ENCODE data around the gene CAPZA3. TPM values are rescaled to one million over a fixed set of nuclear protein-coding genes. Genes with fewer than 3 reads are reported as not detected.

The CAPZA3 gene
- total and polyA plus RNA-seq, 2 experiments from 2014 or later, result not detected

DNA sequence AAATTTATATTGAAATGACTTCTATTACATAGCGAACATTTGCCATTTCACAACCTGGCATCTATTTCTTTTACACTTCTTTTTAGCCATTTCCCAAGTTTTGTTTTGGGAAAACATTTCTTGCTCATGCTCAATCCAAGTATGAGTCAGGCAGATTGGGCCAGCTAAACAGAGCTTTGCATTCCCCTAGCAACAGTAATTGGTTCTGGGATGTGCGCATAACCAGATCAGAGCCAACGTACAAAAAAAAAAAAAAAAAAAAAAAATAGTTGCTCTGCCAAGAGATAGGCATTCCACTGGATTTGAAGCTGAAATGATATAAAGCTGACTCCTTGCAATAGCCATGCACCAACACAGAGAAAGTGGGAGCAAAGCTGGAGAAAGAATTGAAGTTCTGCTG, 37.6 kb upstream of the CAPZA3 start (continued):
- TF ChIP-seq, protein P1, sequence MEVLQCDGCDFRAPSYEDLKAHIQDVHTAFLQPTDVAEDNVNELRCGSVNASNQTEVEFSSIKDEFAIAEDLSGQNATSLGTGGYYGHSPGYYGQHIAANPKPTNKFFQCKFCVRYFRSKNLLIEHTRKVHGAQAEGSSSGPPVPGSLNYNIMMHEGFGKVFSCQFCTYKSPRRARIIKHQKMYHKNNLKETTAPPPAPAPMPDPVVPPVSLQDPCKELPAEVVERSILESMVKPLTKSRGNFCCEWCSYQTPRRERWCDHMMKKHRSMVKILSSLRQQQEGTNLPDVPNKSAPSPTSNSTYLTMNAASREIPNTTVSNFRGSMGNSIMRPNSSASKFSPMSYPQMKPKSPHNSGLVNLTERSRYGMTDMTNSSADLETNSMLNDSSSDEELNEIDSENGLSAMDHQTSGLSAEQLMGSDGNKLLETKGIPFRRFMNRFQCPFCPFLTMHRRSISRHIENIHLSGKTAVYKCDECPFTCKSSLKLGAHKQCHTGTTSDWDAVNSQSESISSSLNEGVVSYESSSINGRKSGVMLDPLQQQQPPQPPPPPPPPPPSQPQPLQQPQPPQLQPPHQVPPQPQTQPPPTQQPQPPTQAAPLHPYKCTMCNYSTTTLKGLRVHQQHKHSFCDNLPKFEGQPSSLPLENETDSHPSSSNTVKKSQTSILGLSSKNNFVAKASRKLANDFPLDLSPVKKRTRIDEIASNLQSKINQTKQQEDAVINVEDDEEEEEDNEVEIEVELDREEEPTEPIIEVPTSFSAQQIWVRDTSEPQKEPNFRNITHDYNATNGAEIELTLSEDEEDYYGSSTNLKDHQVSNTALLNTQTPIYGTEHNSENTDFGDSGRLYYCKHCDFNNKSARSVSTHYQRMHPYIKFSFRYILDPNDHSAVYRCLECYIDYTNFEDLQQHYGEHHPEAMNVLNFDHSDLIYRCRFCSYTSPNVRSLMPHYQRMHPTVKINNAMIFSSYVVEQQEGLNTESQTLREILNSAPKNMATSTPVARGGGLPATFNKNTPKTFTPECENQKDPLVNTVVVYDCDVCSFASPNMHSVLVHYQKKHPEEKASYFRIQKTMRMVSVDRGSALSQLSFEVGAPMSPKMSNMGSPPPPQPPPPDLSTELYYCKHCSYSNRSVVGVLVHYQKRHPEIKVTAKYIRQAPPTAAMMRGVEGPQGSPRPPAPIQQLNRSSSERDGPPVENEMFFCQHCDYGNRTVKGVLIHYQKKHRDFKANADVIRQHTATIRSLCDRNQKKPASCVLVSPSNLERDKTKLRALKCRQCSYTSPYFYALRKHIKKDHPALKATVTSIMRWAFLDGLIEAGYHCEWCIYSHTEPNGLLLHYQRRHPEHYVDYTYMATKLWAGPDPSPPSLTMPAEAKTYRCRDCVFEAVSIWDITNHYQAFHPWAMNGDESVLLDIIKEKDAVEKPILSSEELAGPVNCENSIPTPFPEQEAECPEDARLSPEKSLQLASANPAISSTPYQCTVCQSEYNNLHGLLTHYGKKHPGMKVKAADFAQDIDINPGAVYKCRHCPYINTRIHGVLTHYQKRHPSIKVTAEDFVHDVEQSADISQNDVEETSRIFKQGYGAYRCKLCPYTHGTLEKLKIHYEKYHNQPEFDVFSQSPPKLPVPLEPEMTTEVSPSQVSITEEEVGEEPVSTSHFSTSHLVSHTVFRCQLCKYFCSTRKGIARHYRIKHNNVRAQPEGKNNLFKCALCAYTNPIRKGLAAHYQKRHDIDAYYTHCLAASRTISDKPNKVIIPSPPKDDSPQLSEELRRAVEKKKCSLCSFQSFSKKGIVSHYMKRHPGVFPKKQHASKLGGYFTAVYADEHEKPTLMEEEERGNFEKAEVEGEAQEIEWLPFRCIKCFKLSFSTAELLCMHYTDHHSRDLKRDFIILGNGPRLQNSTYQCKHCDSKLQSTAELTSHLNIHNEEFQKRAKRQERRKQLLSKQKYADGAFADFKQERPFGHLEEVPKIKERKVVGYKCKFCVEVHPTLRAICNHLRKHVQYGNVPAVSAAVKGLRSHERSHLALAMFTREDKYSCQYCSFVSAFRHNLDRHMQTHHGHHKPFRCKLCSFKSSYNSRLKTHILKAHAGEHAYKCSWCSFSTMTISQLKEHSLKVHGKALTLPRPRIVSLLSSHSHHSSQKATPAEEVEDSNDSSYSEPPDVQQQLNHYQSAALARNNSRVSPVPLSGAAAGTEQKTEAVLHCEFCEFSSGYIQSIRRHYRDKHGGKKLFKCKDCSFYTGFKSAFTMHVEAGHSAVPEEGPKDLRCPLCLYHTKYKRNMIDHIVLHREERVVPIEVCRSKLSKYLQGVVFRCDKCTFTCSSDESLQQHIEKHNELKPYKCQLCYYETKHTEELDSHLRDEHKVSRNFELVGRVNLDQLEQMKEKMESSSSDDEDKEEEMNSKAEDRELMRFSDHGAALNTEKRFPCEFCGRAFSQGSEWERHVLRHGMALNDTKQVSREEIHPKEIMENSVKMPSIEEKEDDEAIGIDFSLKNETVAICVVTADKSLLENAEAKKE (CRISPR knock-in tag; IDR thresholded peaks at IDR 0.05), result no peak
- TF ChIP-seq EZH2 (IDR thresholded peaks at IDR 0.05; ENCODE audit: low read depth, unreplicated experiment), result no peak
- TF ChIP-seq JUNB (IDR thresholded peaks at IDR 0.05; ENCODE audit: unreplicated experiment), result no peak
- no peak for TF ChIP-seq STAT1 (IDR thresholded peaks at IDR 0.05; ENCODE audit: unreplicated experiment)
- TF ChIP-seq ZNF331 (CRISPR knock-in tag; IDR thresholded peaks at IDR 0.05; ENCODE audit: low read depth), result no peak
- TF ChIP-seq CREB1 (CRISPR knock-in tag; IDR thresholded peaks at IDR 0.05; ENCODE audit: low read depth), result no peak
- TF ChIP-seq, protein P2, sequence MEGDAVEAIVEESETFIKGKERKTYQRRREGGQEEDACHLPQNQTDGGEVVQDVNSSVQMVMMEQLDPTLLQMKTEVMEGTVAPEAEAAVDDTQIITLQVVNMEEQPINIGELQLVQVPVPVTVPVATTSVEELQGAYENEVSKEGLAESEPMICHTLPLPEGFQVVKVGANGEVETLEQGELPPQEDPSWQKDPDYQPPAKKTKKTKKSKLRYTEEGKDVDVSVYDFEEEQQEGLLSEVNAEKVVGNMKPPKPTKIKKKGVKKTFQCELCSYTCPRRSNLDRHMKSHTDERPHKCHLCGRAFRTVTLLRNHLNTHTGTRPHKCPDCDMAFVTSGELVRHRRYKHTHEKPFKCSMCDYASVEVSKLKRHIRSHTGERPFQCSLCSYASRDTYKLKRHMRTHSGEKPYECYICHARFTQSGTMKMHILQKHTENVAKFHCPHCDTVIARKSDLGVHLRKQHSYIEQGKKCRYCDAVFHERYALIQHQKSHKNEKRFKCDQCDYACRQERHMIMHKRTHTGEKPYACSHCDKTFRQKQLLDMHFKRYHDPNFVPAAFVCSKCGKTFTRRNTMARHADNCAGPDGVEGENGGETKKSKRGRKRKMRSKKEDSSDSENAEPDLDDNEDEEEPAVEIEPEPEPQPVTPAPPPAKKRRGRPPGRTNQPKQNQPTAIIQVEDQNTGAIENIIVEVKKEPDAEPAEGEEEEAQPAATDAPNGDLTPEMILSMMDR (conservative IDR thresholded peaks at IDR 0.05; ENCODE audit: low read depth in 2 of 2), result no peak
- TF ChIP-seq EZH2phosphoT487 (IDR thresholded peaks at IDR 0.05; ENCODE audit: unreplicated experiment), result no peak
- TF ChIP-seq POLR2AphosphoS5 (IDR thresholded peaks at IDR 0.05; ENCODE audit: low read depth), result no peak
- no peak for TF ChIP-seq ETS1 (IDR thresholded peaks at IDR 0.05)
- no peak for TF ChIP-seq NANOG (IDR thresholded peaks at IDR 0.05; ENCODE audit: borderline replicate concordance)
